Measurements from ENCODE around the gene GRIN3A.

DNA sequence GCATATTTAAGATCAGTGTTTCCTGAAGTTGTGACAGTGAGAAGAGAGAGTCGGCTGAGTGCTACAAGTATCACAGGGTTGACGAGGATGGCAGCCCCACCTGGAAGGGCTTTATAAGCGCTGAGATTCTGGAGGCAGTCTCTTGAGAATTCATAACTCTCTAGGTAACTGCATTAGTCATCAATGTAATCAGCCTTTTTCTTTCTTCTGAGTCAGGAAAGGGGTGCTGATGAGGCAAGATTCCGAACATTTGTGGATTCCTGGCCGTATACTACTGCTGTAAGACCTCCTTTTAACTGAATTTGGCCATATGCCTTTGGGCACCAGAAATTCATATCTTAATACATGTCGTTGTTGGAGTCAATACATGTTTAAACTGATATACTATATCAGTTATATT lies 211.4 kb downstream of the GRIN3A start:
- TF ChIP-seq, protein P1, sequence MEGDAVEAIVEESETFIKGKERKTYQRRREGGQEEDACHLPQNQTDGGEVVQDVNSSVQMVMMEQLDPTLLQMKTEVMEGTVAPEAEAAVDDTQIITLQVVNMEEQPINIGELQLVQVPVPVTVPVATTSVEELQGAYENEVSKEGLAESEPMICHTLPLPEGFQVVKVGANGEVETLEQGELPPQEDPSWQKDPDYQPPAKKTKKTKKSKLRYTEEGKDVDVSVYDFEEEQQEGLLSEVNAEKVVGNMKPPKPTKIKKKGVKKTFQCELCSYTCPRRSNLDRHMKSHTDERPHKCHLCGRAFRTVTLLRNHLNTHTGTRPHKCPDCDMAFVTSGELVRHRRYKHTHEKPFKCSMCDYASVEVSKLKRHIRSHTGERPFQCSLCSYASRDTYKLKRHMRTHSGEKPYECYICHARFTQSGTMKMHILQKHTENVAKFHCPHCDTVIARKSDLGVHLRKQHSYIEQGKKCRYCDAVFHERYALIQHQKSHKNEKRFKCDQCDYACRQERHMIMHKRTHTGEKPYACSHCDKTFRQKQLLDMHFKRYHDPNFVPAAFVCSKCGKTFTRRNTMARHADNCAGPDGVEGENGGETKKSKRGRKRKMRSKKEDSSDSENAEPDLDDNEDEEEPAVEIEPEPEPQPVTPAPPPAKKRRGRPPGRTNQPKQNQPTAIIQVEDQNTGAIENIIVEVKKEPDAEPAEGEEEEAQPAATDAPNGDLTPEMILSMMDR (IDR thresholded peaks at IDR 0.05), result no peak
- TF ChIP-seq POLR2A (IDR thresholded peaks at IDR 0.05) (no peak), EP300 (IDR thresholded peaks at IDR 0.05) (no peak)
